Measurements from ENCODE around the gene KCNAB1.

KCNAB1 gene

DNA sequence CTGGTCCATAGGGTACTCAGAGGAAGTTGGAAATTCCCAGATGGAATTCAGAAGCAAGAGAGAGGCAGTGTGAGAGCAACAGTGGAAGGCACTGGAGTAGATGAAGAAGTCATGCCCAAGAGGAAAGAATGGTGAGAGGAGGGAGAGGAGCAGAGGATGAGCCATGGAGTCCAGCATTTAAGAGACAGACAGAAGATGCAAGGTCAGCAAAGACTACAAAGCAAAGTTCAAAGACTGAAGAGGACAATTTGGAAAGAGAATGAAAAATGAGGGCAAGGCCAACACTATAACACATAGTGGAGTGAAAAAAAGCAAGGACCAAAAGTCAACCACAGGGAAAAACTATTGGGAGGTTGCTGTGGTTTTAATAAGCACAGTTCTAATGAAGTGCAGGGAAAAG is 255.8 kb downstream of the KCNAB1 start:
- no peak for DNase-seq

DNA sequence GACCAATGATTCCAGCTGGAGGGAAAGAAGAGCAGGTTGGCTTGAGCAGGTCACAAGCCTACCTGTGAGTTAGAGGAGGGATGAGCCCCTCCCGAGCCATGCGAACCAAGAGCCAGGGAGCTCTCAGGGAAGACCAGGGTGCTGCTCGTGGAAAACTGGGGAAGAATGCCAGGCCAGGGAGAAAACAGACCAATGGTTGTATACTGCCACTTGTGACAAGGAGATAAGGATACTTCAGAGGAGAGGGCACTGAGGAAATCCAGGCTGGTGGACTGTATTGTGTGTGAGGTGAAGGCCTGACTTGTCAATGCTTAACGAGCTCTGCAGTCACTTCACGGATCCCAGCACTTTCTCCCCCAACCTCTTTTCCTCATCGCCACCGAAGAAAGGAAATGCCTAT is 256.9 kb downstream of the KCNAB1 start:
- no peak for DNase-seq

GRCh38 chr3:156377718-156378117 is 257.3 kb downstream of the KCNAB1 start:
- DNase-seq = no peak

DNA sequence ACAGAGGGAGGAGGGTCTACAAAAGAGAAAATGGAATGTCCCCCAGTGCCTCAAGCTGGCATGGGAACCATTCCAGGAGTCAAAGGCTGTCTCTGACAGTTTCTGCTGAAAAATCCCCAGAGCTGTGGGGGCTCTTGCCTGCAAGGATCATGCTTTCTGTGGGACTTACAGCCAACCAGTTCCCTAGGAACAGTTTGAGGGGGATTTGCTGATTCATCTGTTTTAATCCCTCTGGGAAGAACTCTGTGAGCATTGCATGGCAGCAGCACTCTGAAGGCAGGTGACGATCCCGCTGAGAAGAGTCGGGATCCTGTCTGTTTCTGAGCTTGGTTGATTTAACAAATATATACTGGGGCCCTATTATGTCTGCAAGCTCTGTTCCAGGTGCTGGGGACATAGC is 258.5 kb downstream of the KCNAB1 start:
- DNase-seq = no peak

DNA sequence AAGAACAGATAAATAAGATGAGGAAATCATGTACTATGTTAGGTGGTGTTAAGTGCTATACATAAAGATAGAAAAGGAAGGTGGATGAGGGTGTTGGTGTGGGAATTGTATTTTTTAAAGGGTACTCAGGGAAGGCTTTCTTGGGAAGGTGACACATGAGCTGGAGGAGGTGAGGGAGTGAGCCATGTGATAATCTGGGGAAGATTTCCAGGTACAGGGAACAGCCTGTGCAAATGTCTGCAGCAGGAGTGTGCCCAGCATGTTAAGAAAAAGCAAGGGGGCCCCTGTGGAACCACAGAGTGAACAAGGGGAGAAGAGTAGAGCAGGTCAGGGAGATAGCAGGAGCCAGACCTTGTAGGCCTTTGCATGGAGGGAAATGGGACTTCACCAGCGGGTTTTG is 258.9 kb downstream of the KCNAB1 start:
- no peak for DNase-seq

GRCh38 chr3:156381253-156381652 is 260.9 kb downstream of the KCNAB1 start:
- DNase-seq = no peak

- DNase-seq = no peak
Observed at GRCh38 chr3:156382458-156383346, 262.3 kb downstream of the KCNAB1 start.

DNA sequence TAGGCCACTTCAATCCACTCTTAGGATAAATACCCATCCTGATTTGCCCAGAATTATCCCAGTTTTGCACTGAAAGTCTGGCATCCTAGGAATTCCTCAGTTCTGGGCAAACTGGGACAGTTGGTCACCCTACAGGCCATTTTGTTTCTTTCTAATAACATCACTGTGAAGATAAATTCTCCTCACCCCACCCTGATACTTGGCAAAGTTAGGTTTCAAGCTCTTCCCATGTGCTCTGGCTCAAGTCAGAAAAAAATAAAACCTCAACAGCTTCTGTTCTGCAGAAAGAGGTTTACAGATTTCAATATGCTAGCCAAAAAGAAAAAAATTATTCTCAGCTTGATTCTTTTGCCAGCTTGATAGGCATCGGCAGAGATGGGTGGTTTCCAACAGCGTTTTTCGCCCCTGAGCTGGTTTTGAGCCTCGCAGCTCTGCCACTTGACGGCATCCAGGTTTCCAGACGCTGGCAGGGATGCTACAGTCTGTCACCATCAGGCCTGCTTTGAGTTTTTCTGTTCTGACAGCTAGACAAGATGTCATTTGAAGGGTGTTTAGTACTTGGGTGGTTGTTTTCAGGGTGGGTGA is 263.2 kb downstream of the KCNAB1 start:
- peak in 1 of 14 donors; percentile 78 for DNase-seq

GRCh38 chr3:156388497-156389448 is 268.4 kb downstream of the KCNAB1 start:
- DNase-seq = no peak

- peak in 1 of 14 donors; percentile 91 for DNase-seq
Observed at GRCh38 chr3:156389449-156389950, 269.1 kb downstream of the KCNAB1 start.

- no peak for DNase-seq
Observed at GRCh38 chr3:156390846-156391245, 270.5 kb downstream of the KCNAB1 start.

- DNase-seq = no peak
Observed at GRCh38 chr3:156395961-156396710, 275.8 kb downstream of the KCNAB1 start.

DNA sequence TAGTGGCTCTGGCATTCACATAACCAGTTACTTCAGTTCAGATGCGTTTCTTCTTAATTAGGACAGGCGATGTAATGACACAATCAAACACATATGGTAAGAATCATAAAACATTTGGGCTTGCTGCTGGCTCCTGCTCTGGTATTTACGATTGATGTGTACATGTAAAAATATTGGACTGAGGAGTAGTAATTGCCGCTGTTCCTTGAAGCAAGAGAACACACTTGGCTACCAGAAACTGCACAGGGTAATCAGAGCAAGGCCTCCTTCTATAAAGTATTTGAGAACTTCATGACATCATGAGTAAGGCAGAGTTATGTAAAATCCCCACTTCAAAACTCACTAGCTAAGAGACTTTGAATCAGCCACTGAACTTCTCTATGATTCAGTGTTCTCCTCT is 276.5 kb downstream of the KCNAB1 start:
- DNase-seq = no peak

- DNase-seq = no peak
Observed at GRCh38 chr3:156397534-156397933, 277.2 kb downstream of the KCNAB1 start.

- DNase-seq = no peak
Observed at GRCh38 chr3:156400062-156400461, 279.7 kb downstream of the KCNAB1 start.

DNA sequence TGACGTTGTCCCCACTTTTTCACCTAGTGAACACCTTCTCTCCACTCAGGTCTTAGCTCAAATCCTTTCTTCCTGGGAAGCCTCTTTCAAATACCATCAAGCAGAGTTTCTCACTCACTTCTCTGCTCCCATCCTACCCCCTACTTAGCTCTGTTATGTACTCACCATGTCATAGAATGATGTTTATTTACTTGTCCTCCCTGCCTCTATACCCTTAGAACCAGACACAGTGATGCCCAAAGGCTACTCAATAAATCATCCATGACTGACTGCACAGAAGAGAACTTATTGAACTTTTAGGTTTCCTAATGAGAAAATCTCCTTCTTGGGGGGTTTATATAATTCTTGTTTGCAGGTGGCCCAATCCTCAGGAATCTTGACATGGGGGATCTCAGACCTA is 280.4 kb downstream of the KCNAB1 start:
- DNase-seq = no peak

DNA sequence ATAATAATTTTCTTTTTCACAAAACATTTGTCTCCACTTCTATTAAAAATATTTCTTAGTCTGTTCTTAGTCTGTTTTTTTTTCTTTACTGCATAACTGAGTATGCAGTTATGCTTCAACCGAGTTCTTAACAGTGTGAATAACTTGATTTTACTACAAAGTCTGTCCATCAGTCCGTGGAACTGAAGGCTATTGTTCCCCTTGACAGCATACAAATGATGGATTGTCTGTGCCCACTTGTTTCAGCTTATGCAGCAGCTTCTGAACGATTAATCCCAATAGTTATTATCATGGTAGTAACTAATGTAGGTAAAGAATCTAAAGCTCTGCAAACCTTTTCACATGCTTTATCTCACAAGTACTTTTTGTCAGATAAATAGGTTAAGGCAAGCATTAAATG is 283.8 kb downstream of the KCNAB1 start:
- DNase-seq = no peak

DNA sequence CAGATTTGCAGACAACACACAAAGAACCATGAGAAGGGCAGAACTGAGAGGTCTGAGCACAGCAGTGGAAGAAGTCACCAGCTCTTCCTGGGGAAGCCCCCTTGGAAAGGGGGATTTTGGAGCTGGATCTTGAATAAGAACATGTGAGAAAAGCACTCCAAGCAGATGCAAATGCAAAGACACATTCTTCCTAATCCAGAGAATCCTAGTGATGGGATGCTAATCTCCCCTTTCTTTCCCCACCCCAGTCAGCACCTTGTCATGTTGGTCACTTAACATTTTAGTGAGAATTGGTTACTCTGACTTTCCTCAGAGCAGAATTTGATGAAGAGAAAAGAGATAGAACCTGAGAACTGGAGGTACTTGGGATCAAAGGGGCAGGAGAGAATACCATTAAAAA is 286.0 kb downstream of the KCNAB1 start:
- DNase-seq = no peak

GRCh38 chr3:156407617-156408225 is 287.3 kb downstream of the KCNAB1 start:
- no peak for DNase-seq

GRCh38 chr3:156409694-156410093 is 289.3 kb downstream of the KCNAB1 start:
- DNase-seq = no peak

DNA sequence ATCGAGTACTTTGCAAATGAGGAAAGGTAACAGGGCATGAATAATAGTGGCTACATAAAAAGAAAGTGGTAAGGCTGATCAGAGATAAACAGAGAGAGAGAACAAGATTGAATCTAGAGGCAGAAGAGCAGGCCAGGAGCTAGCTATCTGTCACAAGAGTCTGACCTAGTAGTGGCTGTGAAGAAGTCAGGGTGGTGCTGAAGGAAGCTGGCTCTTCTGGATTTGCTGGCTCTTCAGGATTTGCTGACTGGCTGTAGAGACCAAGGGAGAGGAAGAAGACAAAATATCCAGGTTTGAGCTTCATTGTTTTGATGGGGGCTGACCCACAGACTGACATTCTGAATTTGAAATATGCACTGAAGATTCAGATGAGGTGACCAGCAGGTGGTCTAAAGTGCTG is 292.2 kb downstream of the KCNAB1 start:
- DNase-seq = no peak

Data from C1 segment of cervical spinal cord (tissue), 14 donors.